Colon (tissue), 2 donors: ENCODE results near the gene SLC7A8.

Experiments used
- FAIRE-seq: peaks from 2 replicates; lab custom pipeline; 2012; peaks lifted over from hg19 to GRCh38; lab: Jason Lieb, UNC
- donor health status: control.
- donor health status: control.

SLC7A8 gene

DNA sequence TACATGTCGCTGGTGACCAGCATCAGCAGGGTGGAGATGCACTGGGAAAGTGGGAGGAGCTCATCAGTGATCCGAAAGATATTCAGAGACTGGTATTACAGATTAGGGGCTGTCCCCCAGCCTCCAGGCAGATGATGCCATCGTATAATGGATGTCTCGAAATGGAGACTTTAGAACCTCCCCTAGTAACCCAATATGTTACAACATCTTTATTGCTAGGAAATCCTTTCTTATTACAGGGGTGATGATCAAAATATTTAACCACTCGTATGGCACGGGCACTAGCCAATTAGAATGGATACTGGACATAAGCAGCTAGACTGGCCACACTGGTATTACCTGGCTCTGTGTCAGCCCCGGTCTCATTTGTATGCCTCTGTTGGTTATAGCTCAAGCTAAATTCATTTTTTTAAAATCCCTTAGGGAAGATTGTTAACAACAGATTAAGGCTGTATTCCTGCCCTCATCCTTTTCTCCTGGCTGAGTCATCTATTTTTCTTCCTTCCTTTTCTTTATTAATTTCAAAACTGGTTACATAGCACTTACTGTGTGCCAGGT lies 53.6 kb downstream of the SLC7A8 start:
- FAIRE-seq = no peak

GRCh38 chr14:23128969-23129758 lies 54.3 kb downstream of the SLC7A8 start:
- no peak for FAIRE-seq

GRCh38 chr14:23127861-23128260 lies 55.6 kb downstream of the SLC7A8 start:
- FAIRE-seq = no peak

DNA sequence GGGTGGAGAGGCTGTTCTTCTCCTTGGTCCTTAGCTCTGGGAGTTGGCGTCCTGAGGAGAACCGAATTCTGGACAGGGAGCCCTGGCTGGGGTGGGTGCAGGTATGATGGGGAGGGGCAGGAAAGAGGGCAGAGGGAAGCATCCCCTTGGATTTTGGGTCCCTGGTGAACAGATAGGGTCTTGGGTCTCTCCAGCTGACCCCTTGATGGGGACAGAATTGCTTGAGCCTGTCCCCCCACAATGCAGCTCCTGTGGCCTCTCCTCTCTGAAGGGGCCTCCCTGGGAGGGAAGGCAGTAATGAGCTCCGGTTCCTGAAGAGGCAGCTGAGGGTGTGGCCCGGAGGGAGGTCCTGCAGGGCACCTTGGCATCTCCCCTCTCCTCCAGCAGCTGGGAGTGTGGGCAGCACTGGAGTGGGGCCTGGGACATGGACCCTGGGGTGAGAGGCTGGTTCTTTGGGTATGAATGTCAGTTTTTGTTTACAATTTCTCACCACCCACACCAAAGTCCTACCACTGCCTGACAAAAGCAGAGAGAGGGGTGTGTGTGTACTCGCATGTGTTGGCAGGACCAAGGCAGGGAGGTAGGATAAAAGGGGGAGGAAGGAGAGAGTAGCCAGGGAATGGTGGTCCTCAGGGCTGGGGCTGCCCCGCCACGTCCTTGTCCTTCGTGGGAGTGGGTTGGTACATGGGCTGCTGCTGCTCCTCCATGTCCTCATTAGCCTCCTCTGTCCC lies 56.7 kb downstream of the SLC7A8 start:
- no peak for FAIRE-seq

- FAIRE-seq = no peak
These were observed 57.4 kb downstream of the SLC7A8 start for GRCh38 chr14:23125933-23126524.

DNA sequence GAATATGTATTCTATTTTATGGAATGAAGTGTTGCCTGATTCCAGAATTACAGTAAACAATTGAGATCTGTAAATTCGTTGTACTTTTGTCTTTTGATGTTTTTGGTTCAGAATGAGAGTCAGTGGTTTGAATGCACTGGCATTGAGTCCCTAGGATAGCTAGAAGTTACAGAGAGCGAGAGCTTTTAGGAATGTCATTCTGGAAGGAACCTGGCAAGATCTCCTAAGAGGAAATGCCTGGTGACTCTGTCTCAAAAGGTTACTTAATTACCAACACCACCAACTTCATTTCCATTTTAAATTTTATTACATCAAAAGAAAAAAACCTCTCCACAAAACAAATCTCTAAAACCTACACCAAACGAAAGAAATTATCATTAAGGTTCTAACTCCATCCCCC lies 58.4 kb downstream of the SLC7A8 start:
- FAIRE-seq = no peak

- no peak for FAIRE-seq
These were observed 59.0 kb downstream of the SLC7A8 start for GRCh38 chr14:23124337-23124954.

GRCh38 chr14:23123419-23123818 lies 60.0 kb downstream of the SLC7A8 start:
- no peak for FAIRE-seq

GRCh38 chr14:23122086-23122485 lies 61.4 kb downstream of the SLC7A8 start:
- no peak for FAIRE-seq

DNA sequence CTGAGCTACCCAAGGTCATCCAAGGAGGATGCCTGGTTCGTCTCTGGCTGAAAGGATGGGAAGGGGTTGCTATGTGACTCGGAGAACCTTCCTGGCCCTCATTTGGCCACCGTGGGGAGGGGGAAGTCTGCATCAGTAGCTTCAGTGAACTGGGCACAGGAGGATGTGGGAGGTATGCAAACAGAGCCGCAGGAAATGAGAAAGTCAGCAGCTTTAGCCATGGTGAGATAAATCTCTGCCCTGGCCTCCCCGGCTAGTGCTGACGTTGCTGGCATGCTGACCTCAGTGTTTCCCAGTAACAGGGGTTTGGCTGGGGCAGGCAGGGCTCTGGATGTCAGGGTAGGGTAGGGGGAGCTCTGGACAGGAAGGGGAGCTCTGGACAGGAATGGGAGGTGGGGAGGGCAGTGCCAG lies 62.1 kb downstream of the SLC7A8 start:
- no peak for FAIRE-seq

- FAIRE-seq = no peak
These were observed 62.8 kb downstream of the SLC7A8 start for GRCh38 chr14:23120541-23121251.

DNA sequence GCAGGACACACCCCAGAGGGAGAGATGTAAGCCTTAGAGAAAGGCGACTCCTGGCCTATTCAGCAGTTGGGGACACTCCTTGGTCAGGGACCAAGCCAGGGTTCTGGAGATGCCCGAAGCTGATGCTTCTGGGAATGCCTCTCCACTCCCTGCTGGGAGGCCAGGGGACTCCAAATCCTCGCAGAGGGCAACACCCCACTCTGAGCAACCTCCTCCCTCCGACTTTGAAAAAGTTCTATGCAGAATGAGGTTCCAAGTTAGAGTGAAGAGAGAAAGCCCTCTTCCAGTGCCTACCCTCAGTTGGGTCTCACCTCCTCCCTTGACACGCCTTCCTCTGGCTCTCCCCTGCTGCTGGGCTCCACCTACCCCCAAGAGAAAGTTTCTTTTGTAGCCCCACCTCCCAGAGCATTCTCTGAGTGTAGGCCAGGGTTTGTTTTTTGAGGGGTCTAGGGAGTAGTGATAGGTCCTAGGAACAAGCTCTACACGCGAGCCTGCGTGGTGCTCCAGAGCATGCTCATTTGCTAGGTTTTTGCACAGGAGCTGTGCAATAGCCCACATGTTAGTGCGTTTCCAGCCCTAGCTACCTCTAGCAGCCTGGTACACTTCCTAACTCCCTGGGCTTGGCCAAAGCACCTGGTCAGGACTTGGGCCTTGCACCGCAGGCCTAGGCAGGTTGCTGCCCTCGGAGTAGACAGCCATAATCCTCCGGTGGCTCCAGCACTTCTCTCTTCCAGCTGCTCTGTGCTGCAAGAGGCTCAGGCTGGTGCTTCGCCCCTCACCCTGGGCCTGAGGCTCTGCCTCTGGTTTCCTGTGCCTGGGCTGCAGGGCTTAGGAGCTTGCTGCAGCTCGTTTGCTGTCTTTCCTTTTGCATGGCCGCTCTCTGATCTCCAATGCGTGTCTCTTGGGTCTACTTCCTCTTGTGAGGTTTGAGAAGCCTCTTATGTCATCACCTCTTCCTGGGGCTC lies 63.8 kb downstream of the SLC7A8 start:
- FAIRE-seq = no peak

DNA sequence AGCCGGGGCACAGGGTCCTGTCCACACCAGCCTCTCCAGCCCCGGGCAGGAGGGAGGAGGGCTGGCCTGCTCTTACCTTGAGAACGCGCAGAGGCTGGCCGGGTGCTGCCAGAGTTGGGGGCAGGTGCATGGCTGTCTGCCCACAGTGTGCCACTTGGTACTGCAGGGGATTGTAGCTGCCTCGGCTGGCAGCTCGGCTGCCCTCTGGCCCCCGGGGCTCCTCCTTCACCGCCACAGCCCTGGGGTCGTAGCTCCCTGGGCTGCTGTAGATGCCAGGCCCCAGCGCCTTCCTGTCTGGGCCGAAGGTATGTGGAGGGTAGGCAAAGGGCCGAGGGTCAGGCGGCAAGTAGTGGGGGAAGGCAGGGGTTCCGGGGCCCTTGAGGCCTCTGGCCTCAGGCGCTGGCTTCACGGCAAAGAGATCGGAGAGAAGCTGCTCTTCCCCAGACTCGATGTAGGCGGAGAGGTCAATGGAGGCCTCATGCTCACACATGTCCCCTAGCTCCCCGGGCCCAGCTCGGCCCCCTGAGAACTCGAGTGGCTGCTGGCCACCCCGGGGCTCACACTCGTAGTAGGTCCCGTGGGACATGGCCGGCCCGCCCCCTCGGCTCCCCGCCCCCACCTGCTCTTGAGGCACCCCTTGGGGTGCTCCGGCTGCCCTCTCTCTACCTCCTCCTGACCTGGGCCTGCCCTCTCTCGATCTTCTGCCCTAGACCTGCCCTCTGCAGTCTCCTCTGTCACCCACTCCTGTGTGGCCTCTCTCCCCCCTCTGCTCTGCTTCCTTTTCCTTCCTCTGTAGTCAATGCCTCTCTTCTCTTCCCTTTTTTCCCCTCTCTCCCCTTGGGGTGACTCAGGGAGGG lies 64.7 kb downstream of the SLC7A8 start, which contains the start of gene CEBPE:
CEBPE (minus strand) TSS at position 750 of the 857 bp plus-strand sequence; CDS start at position 586, 164 bp downstream.
- no peak for FAIRE-seq

- no peak for FAIRE-seq
These were observed 66.0 kb downstream of the SLC7A8 start for GRCh38 chr14:23117371-23118020.

- FAIRE-seq = no peak
These were observed 67.5 kb downstream of the SLC7A8 start for GRCh38 chr14:23115918-23116317.

GRCh38 chr14:23115039-23115731 lies 68.3 kb downstream of the SLC7A8 start:
- no peak for FAIRE-seq

DNA sequence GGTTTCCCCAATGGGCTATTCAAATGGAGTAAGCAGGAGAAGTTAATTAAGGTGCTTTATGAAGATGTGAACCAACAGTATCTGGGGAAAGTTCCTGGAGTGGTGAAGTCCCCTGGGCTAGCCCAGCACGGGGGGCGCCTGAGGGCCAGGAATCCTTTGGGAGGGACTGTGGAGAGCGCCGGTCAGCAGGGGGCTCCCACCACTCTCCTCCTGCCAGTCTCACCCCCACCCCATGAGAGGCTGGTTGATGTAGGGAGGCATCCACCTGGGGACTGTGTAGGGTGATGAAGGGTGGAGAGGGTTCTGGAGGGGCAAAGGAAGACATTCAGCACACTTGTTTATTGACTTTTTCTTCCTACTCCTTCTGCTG lies 68.8 kb downstream of the SLC7A8 start:
- no peak for FAIRE-seq

GRCh38 chr14:23114120-23114458 lies 69.4 kb downstream of the SLC7A8 start:
- FAIRE-seq = no peak
